Endothelial cell (in vitro differentiated cells): ENCODE results near the gene YAP1. TPM values are rescaled to one million over a fixed set of nuclear protein-coding genes. Genes with fewer than 3 reads are reported as not detected.

Experiments used
- DNase-seq: peaks from one replicate; pipeline ENCODE4 v3.0.0; 2021; ENCODE audit warnings: low spot score
- H3K27ac Mint-ChIP-seq: one replicate; pipeline ENCODE4 v1.8.0; 2021; ENCODE audit warnings: mixed read lengths, inconsistent platforms; ENCODE audit not compliant: unreplicated experiment
- H3K27me3 Mint-ChIP-seq: one replicate; pipeline ENCODE4 v1.8.0; 2021; ENCODE audit warnings: mild to moderate bottlenecking, moderate library complexity, mixed read lengths, inconsistent platforms; ENCODE audit not compliant: unreplicated experiment
- H3K36me3 Mint-ChIP-seq: one replicate; pipeline ENCODE4 v1.8.0; 2021; ENCODE audit warnings: mild to moderate bottlenecking, low read depth, mixed read lengths, inconsistent platforms; ENCODE audit not compliant: unreplicated experiment
- H3K4me1 Mint-ChIP-seq: one replicate; pipeline ENCODE4 v1.8.0; 2021; ENCODE audit warnings: mild to moderate bottlenecking, mixed read lengths, inconsistent platforms; ENCODE audit not compliant: unreplicated experiment
- H3K4me3 Mint-ChIP-seq: one replicate; pipeline ENCODE4 v1.8.0; 2021; ENCODE audit warnings: mild to moderate bottlenecking, mixed read lengths, inconsistent platforms; ENCODE audit not compliant: unreplicated experiment
- H3K9me3 Mint-ChIP-seq: one replicate; pipeline ENCODE4 v1.8.0; 2021; ENCODE audit warnings: mixed read lengths, inconsistent platforms; ENCODE audit not compliant: unreplicated experiment
- total RNA-seq: library from RNA; stranded (reverse); fragmentation: NEBNext Ultra II Directional; extraction: Animal tissue kit (Norgen Biotek cat#: 25700); gene quantifications from one replicate; pipeline ENCODE4 v1.2.1, GENCODE V29; 2021; ENCODE audit not compliant: unreplicated experiment
- TF ChIP-seq, protein P1 (sequence below): fragments of 200-600 bp; sonication (generic); IDR thresholded peaks from one replicate; pipeline ENCODE4 v1.5.0; 2021; ENCODE audit warnings: antibody characterized with exemption; ENCODE audit not compliant: unreplicated experiment

The YAP1 gene
- total RNA-seq, 1 donor from 2014 or later: 158 TPM

DNA sequence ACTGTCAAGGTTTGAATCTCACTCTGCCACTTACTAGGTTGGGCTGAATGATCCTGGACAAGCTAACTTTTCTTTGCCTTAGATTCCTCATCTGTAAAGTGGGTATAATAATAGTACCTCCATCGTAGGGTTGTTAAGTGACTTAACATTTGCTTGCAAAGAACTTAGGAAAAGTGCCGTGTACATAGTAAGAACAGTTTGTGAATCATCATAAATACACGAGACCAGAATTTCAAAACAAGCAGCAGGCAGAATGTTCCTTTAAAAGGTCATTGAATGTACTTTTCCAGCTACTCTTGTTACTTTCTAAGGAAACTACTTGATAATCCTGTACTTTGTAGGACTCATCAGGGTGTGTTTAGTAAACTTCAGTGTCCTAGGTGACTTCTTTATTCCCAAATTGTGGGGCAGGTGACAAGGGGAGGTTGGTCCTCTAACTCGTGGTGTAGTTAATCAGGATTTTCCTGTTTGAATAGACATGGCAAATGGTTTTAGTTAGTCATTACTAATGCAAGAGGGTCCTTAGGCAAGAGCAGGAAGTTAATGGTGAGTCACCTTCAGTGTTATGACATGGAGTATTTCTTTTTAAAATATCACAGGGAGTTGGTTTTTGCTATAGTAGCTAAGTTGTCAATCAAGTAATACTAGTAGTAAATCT lies 67.9 kb downstream of the YAP1 start:
- Mint-ChIP-seq H3K36me3 (peaks cover 28% of the 10 kb centered on the region), H3K9me3 (no peaks in the 10 kb centered on the region), H3K4me3 (no peak overlapping the region), H3K27me3 (no peaks in the 10 kb centered on the region), H3K27ac (no peak overlapping the region), H3K4me1 (peaks cover under 1% of the 10 kb centered on the region)
- no peak for DNase-seq
- TF ChIP-seq, protein P1, sequence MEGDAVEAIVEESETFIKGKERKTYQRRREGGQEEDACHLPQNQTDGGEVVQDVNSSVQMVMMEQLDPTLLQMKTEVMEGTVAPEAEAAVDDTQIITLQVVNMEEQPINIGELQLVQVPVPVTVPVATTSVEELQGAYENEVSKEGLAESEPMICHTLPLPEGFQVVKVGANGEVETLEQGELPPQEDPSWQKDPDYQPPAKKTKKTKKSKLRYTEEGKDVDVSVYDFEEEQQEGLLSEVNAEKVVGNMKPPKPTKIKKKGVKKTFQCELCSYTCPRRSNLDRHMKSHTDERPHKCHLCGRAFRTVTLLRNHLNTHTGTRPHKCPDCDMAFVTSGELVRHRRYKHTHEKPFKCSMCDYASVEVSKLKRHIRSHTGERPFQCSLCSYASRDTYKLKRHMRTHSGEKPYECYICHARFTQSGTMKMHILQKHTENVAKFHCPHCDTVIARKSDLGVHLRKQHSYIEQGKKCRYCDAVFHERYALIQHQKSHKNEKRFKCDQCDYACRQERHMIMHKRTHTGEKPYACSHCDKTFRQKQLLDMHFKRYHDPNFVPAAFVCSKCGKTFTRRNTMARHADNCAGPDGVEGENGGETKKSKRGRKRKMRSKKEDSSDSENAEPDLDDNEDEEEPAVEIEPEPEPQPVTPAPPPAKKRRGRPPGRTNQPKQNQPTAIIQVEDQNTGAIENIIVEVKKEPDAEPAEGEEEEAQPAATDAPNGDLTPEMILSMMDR: no peak

DNA sequence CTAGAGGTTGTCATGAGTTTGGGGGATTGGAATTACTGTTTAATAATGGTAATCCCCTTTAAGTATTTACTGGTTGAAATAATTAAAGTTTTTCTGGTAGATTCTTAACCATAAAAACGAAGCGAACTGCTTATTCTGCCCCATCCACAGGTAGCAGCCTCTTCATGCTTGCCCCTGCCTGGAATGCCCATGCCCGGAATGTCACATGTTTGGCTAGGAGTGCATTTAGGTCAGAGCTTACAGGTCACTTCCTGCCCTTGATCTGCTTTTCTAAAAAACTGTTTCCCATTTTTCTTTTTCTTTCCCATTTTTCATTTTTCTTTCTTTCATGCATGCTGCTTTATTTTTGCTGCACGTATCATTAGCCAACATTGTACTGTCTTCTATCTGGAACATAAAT lies 69.1 kb downstream of the YAP1 start:
- no peak overlapping the region for H3K4me3 Mint-ChIP-seq
- H3K36me3 Mint-ChIP-seq: peaks cover 33% of the 10 kb centered on the region
- peaks cover 4% of the 10 kb centered on the region for H3K4me1 Mint-ChIP-seq
- H3K9me3 Mint-ChIP-seq: no peaks in the 10 kb centered on the region
- H3K27ac Mint-ChIP-seq: no peak overlapping the region
- no peak for DNase-seq
- no peaks in the 10 kb centered on the region for H3K27me3 Mint-ChIP-seq
- TF ChIP-seq, protein P1: no peak

DNA sequence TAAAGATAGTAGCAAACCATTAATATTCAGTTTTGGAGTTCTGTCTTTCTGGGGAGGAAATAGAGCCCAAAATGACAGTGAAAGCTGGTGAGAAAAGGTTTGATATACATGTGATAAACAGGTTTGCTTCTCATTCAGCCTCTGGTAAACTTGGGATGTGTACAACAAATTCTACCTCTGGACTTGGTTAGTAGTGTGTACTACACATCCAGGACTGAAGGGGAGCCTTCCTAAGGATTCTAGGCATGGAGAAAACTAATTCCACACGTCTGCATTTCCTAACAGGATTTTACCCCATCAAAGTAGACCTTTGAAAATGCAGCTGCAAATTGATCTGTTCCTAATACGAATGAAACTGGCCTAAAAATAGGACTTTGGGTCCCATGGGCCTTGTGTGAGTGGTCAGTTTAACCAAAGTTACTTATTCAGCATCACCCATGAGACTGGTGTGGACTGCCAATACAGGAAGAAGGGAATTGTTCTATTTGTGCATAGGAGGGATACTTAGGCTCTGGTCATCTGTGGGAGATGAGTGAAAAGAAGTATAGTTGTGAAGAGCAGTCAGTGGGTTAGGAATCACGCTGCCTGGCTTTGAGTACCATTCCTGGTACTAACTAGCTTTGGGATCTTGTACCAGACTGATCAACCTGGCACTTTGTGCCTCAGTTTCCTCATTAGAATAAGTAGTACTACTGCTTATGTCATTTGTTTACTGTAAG lies 74.2 kb downstream of the YAP1 start:
- H3K36me3 Mint-ChIP-seq: peaks cover 15% of the 10 kb centered on the region

DNA sequence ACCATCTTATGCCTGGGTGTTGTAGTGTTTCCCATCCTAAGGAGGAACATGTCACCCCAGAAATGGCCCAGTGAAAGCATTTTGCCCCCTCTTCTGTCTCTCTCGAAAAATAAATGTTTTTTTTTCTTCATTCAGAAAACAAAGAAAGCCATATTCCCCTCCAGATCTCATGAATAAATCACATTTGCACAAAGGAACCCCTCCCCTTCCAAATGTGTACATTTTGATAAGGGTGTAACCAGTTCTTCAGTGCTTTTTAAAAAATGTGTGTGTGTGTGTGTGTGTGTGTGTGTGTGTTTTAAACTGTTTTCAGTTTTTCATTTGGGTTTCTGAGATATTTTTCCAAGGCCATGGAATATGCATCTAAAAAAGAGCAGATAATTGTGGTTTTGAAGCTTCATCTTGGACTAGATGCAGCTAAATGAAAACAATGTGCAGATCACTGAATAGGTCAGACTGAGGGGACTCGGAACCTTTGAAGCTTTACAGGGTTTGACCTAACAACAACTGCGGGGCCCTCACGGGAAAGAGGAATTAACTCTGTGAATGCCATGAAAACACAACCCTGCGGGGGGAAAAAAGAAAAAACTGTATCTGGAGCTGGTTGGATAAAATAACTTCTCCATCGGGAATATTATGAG lies 76.4 kb downstream of the YAP1 start:
- peaks cover 3% of the 10 kb centered on the region for H3K27me3 Mint-ChIP-seq
- no peak overlapping the region for H3K27ac Mint-ChIP-seq
- H3K4me3 Mint-ChIP-seq: no peak overlapping the region

More for the DNA sequence above, 74.2 kb downstream of the YAP1 start:
- TF ChIP-seq, protein P1: no peak
- Mint-ChIP-seq H3K4me1 (peaks cover 21% of the 10 kb centered on the region), H3K4me3 (no peak overlapping the region), H3K27ac (no peak overlapping the region), H3K27me3 (no peaks in the 10 kb centered on the region), H3K9me3 (no peaks in the 10 kb centered on the region)
- no peak for DNase-seq

More for the DNA sequence above, 76.4 kb downstream of the YAP1 start:
- TF ChIP-seq, protein P1: no peak
- Mint-ChIP-seq H3K36me3 (peaks cover 14% of the 10 kb centered on the region), H3K9me3 (no peaks in the 10 kb centered on the region), H3K4me1 (peaks cover 25% of the 10 kb centered on the region)
- no peak for DNase-seq
